K562 (cell line): ENCODE data around the gene ALS2CL. TPM values are rescaled to one million over a fixed set of nuclear protein-coding genes. Genes with fewer than 3 reads are reported as not detected.
A peak's percentile ranks its signal among the peaks of the same experiment; 100 is the strongest.

Experiments
- C11orf30 ChIP-seq: fragments of 450-650 bp; IDR thresholded peaks from 2 replicates; pipeline ENCODE4 v1.6.1; 2016; ENCODE audit warnings: low read depth, mild to moderate bottlenecking
- CBFA2T2 ChIP-seq: fragments of 450-650 bp; conservative IDR thresholded peaks from 2 replicates; pipeline ENCODE4 v1.6.1; 2017; ENCODE audit warnings: mild to moderate bottlenecking
- CREB3 ChIP-seq: fragments of 450-650 bp; conservative IDR thresholded peaks from 2 replicates; pipeline ENCODE4 v1.6.1; 2016; ENCODE audit warnings: missing genetic modification characterization, low read depth, mild to moderate bottlenecking, missing compliant biosample characterization, moderate library complexity
- FOXK1 ChIP-seq: sonication (generic); formaldehyde crosslinking; IDR thresholded peaks from 2 replicates; pipeline ENCODE4 v1.8.0; 2022; ENCODE audit warnings: missing genetic modification reagents, mild to moderate bottlenecking, borderline replicate concordance
- KDM2B ChIP-seq: fragments of 250-450 bp; sonication (Bioruptor Pico); IDR thresholded peaks from 2 replicates; pipeline ENCODE4 v1.8.0; 2021; ENCODE audit warnings: mild to moderate bottlenecking, moderate library complexity
- PREB ChIP-seq: sonication (generic); formaldehyde crosslinking; IDR thresholded peaks from 2 replicates; pipeline ENCODE4 v1.8.1; 2023; ENCODE audit warnings: mild to moderate bottlenecking, missing genetic modification reagents
- RAD21 ChIP-seq, 2 experiments: fragments of 250-450 bp in 1 of 2; fragments of 450-650 bp in 1 of 2; sonication (Bioruptor Pico) in 1 of 2; formaldehyde crosslinking in 1 of 2; IDR thresholded peaks in 1 of 2; conservative IDR thresholded peaks in 1 of 2; 2 replicates each; pipeline versions ENCODE4 v1.4.0 to v1.8.0; 2020 to 2022; ENCODE audit warnings: mild to moderate bottlenecking in 2 of 2, moderate library complexity in 1 of 2
- RERE ChIP-seq: sonication (generic); formaldehyde crosslinking; IDR thresholded peaks from 2 replicates; pipeline ENCODE4 v1.8.0; 2023; ENCODE audit warnings: missing genetic modification reagents, mild to moderate bottlenecking, borderline replicate concordance
- SAP30 ChIP-seq: fragments of 200-600 bp; sonication (generic); IDR thresholded peaks from 2 replicates; pipeline ENCODE4 v1.6.1; 2012; ENCODE audit warnings: borderline replicate concordance, low read depth, mild to moderate bottlenecking, moderate library complexity, low read length, control low read depth, inconsistent platforms; ENCODE audit not compliant: insufficient read depth, poor library complexity, severe bottlenecking
- TAF15 ChIP-seq: fragments of 200-400 bp; formaldehyde crosslinking; IDR thresholded peaks from 2 replicates; pipeline ENCODE4 v1.6.1; 2017; ENCODE audit warnings: mild to moderate bottlenecking, low read depth, low read length, moderate library complexity
- TCFL5 ChIP-seq: fragments of 250-450 bp; sonication (Bioruptor Pico); conservative IDR thresholded peaks from 2 replicates; pipeline ENCODE4 v1.6.1; 2021; ENCODE audit warnings: mild to moderate bottlenecking, moderate library complexity, matching md5 sums
- U2AF2 ChIP-seq: fragments of 200-400 bp; formaldehyde crosslinking; optimal IDR thresholded peaks from 2 replicates; pipeline ENCODE3; 2017; ENCODE audit warnings: low read depth, mild to moderate bottlenecking, low read length
- ZNF174 ChIP-seq: fragments of 250-450 bp; sonication (Bioruptor Pico); IDR thresholded peaks from 2 replicates; pipeline ENCODE4 v1.4.0; 2020; ENCODE audit warnings: mild to moderate bottlenecking
- ZNF589 ChIP-seq: fragments of 200-800 bp; sonication (Bioruptor generic); IDR thresholded peaks from 2 replicates; pipeline ENCODE4 v1.6.1; 2016; ENCODE audit warnings: low read depth, missing genetic modification characterization, missing compliant biosample characterization
- ZNF592 ChIP-seq: fragments of 450-650 bp; IDR thresholded peaks from 2 replicates; pipeline ENCODE4 v1.6.1; 2017; ENCODE audit warnings: antibody characterized with exemption, mild to moderate bottlenecking
- ZNF77 ChIP-seq: fragments of 250-450 bp; sonication (Bioruptor Pico); IDR thresholded peaks from 2 replicates; pipeline ENCODE4 v1.5.0; 2020
- polyA plus RNA-seq, 8 experiments: library from polyadenylated mRNA; depleted of rRNA in 4 of 8; stranded (reverse) in 5 of 8; unstranded in 3 of 8; fragments of >200 nt; fragmentation: Nextera tagmentation in 2 of 8; fragmentation: Illumina TruSeq in 1 of 8; extraction: Ambion mirVana in 2 of 8; extraction: Trizol in 1 of 8; gene quantifications; 2 replicates each; pipeline versions ENCODE4 v1.2.1 to v1.2.3, GENCODE V29; 2011 to 2014; ENCODE audit warnings: inconsistent platforms in 1 of 8, missing spikeins in 1 of 8
- total RNA-seq, 7 experiments: library from RNA; depleted of rRNA in 6 of 7; stranded (reverse); fragments of >200 nt in 6 of 7; fragmentation: Illumina TruSeq in 2 of 7; extraction: Trizol in 2 of 7; gene quantifications; 2 replicates each; pipeline versions ENCODE4 v1.2.1 to v1.2.3, GENCODE V29; 2011 to 2021; ENCODE audit warnings: low replicate concordance in 1 of 7

ALS2CL gene
- total and polyA plus RNA-seq, 9 of the 15 experiments (the other 6 are each of a cell fraction or from before 2014, with no cell fraction given), result 0.03 to 0.13 (median 0.05) TPM; not detected in 3

- TF ChIP-seq PREB, result 0 out of 2 replicates have a peak, but pooled peaks have one; percentile 47
- TF ChIP-seq ZNF174 (CRISPR knock-in tag), result no peak
- no peak for TF ChIP-seq TCFL5
- no peak for TF ChIP-seq CBFA2T2
- TF ChIP-seq C11orf30, result no peak
- TF ChIP-seq TAF15, result no peak
- TF ChIP-seq SAP30, result no peak
- no peak for TF ChIP-seq ZNF589
- TF ChIP-seq ZNF77 (CRISPR knock-in tag), result no peak
- TF ChIP-seq ZNF592, result no peak
- TF ChIP-seq KDM2B (CRISPR knock-in tag), result no peak
- no peak for TF ChIP-seq U2AF2
- TF ChIP-seq RERE (CRISPR knock-in tag), result no peak
- no peak for TF ChIP-seq FOXK1 (CRISPR knock-in tag)
- TF ChIP-seq RAD21 (CRISPR knock-in tag; conservative IDR thresholded peaks at IDR 0.05 in 1 of 2, IDR thresholded peaks at IDR 0.05 in 1 of 2), result peak; percentile 94 to 97
- TF ChIP-seq CREB3 (tag), result no peak
Observed at GRCh38 chr3:46705022-46705530, 11.6 kb upstream of the ALS2CL start (continued).
